Prostate gland (tissue), 2 donors: Measurements from ENCODE around the gene CASTOR2. TPM values are rescaled to one million over a fixed set of nuclear protein-coding genes. Genes with fewer than 3 reads are reported as not detected.
"Not testable (repeated sequence)": the region's sequence is repeated elsewhere in the genome, so short reads cannot be mapped to it uniquely, and the experiment has no call there.

Experiments used
- DNase-seq: peaks from one replicate; pipeline ENCODE4 v3.0.0-alpha.2; 2019; ENCODE audit warnings: low spot score
- H3K27ac ChIP-seq, 2 donors: fragments of 200-600 bp; sonication (generic); 2 replicates each; pipeline ENCODE4 v1.5.1; 2017 to 2019
- H3K27me3 ChIP-seq: fragments of 200-600 bp; sonication (generic); replicated peaks from 2 replicates; pipeline ENCODE4 v1.5.1; 2019; ENCODE audit not compliant: insufficient read depth
- H3K36me3 ChIP-seq, 2 donors: fragments of 200-600 bp; sonication (generic); 1 replicate in 1 of 2; 2 replicates in 1 of 2; pipeline versions ENCODE4 v1.5.1 to v1.8.1; 2017 to 2019
- H3K4me1 ChIP-seq: fragments of 200-600 bp; sonication (generic); replicated peaks from 2 replicates; pipeline ENCODE4 v1.5.1; 2019
- H3K4me3 ChIP-seq, 2 donors: fragments of 200-600 bp; sonication (generic); 2 replicates each; pipeline ENCODE4 v1.5.1; 2017 to 2019
- H3K9me3 ChIP-seq: fragments of 200-600 bp; sonication (generic); 2 replicates; pipeline ENCODE4 v1.5.1; 2017
- CTCF ChIP-seq, 4 experiments: fragments of 200-600 bp in 2 of 4; fragments of 450-650 bp in 2 of 4; sonication (generic) in 2 of 4; IDR thresholded peaks; 1 replicate in 3 of 4; 2 replicates in 1 of 4; pipeline ENCODE4 v1.5.1; 2016 to 2019; ENCODE audit warnings: antibody characterized with exemption in 4 of 4, mild to moderate bottlenecking in 2 of 4, moderate library complexity in 2 of 4
- POLR2A ChIP-seq: fragments of 450-650 bp; IDR thresholded peaks from one replicate; pipeline ENCODE4 v1.6.1; 2016; ENCODE audit warnings: antibody characterized with exemption, mild to moderate bottlenecking
- POLR2AphosphoS5 ChIP-seq: sonication (generic); formaldehyde crosslinking; IDR thresholded peaks from one replicate; pipeline ENCODE4 v1.6.1; 2017; ENCODE audit warnings: antibody characterized with exemption
- WGBS: methylation state at CpG from one replicate; pipeline ENCODE4 v1.1.5; 2018; 5-methylcytosine and 5-hydroxymethylcytosine counted together
- intact Hi-C: fragments of 100-400 bp; cut with DNase I; formaldehyde crosslinking; loops from one replicate; pipeline ENCODE4 v1.14.2; 2022
- total RNA-seq, 2 donors: library from RNA; depleted of rRNA; stranded (reverse); fragments of >200 nt; gene quantifications; one replicate each; pipeline ENCODE4 v1.1.0, GENCODE V29; 2016

CASTOR2 gene
- total RNA-seq, 2 donors from 2014 or later = 19.9 to 45.9 TPM

DNA sequence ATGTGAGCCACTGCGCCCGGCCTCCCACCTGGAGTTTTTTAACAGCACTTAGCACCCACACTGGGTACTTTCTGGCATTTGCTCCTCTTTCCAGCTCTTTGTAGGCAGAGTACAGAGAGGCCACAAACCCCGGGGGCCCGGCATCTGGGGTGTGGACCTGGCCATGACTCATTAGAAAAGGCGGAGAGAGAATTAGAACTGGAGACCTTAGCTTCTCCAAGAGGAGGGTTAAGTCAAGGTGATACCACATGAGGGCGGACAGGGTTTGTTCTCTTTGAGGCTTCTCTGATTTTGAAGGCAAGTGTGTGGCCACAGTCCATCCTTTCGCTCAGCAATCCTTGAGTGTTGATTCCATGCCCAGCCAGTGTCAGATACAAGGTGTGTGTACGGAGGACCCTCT lies 36.9 kb downstream of the CASTOR2 start:
- intact Hi-C loops, H3K4me3 ChIP-seq, H3K27me3 ChIP-seq, H3K27ac ChIP-seq, DNase-seq, H3K36me3 ChIP-seq, H3K4me1 ChIP-seq, H3K9me3 ChIP-seq: not testable (repeated sequence)
- 92% methylated on average over 8 of the region's 8 CpGs for WGBS

- H3K27ac ChIP-seq = no peak overlapping the region
- no peak for DNase-seq
- H3K36me3 ChIP-seq = no peaks in the 10 kb centered on the region
- H3K27me3 ChIP-seq = no peaks in the 10 kb centered on the region
- WGBS = 98% methylated on average over 2 of the region's 2 CpGs
- no peaks in the 10 kb centered on the region for H3K4me1 ChIP-seq
- no peak for TF ChIP-seq CTCF (IDR thresholded peaks at IDR 0.05)
- TF ChIP-seq POLR2A = no peak
- no peak for TF ChIP-seq POLR2AphosphoS5
- no peaks in the 10 kb centered on the region for H3K9me3 ChIP-seq
- no peak overlapping the region for H3K4me3 ChIP-seq
- intact Hi-C loops = no loop called here
Measured at GRCh38 chr7:75010036-75010435, 45.5 kb downstream of the CASTOR2 start.

GRCh38 chr7:75017832-75018231 lies 53.3 kb downstream of the CASTOR2 start:
- H3K9me3 ChIP-seq = no peaks in the 10 kb centered on the region
- no peak for DNase-seq
- no peaks in the 10 kb centered on the region for H3K27me3 ChIP-seq
- 92% methylated on average over 18 of the region's 18 CpGs for WGBS
- no peak overlapping the region for H3K4me3 ChIP-seq
- intact Hi-C loops = no loop called here
- no peaks in the 10 kb centered on the region for H3K36me3 ChIP-seq
- H3K27ac ChIP-seq = no peak overlapping the region
- TF ChIP-seq POLR2A (no peak), CTCF (IDR thresholded peaks at IDR 0.05) (no peak), POLR2AphosphoS5 (no peak)
- no peaks in the 10 kb centered on the region for H3K4me1 ChIP-seq

- Histone ChIP-seq H3K9me3 (no peaks in the 10 kb centered on the region), H3K4me3 (no peak overlapping the region), H3K36me3 (no peaks in the 10 kb centered on the region), H3K27ac (no peak overlapping the region), H3K27me3 (no peaks in the 10 kb centered on the region), H3K4me1 (no peaks in the 10 kb centered on the region)
- WGBS = 95% methylated on average over 12 of the region's 12 CpGs
- intact Hi-C loops = no loop called here
- no peak for TF ChIP-seq POLR2A
- TF ChIP-seq CTCF (IDR thresholded peaks at IDR 0.05) = no peak
- TF ChIP-seq POLR2AphosphoS5 = no peak
- no peak for DNase-seq
Measured at GRCh38 chr7:75018570-75019364, 54.3 kb downstream of the CASTOR2 start.

DNA sequence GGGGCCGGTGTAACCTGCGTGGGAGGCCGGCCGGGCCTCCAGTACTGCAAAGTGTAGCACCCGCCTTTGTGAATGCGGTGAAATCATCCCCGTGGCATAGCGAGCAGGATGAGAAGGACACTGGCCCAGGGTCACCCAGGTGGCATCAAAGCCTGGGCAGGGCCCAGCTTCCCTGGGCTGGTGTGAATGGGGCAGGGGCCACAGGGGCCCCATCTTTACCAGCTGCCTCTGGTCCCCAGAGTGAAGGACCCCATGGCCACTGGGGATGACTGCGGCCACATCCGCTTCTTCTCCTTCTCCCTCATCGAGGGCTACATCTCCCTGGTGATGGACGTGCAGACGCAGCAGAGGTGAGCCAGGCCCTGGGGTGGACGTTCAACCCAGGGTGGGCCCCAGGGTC lies 55.3 kb downstream of the CASTOR2 start:
- H3K9me3 ChIP-seq = no peaks in the 10 kb centered on the region
- no peaks in the 10 kb centered on the region for H3K36me3 ChIP-seq
- DNase-seq = no peak
- no peak overlapping the region for H3K27ac ChIP-seq
- WGBS = 98% methylated on average over 14 of the region's 14 CpGs
- intact Hi-C loops = no loop called here
- H3K4me1 ChIP-seq = no peaks in the 10 kb centered on the region
- TF ChIP-seq POLR2AphosphoS5 (no peak), CTCF (IDR thresholded peaks at IDR 0.05) (no peak), POLR2A (no peak)
- no peak overlapping the region for H3K4me3 ChIP-seq
- H3K27me3 ChIP-seq = no peaks in the 10 kb centered on the region
